GM12873 (cell line): ENCODE results near the gene S1PR2.

Source experiments
- TF ChIP-seq, protein P1 (sequence below): IDR thresholded peaks from 2 replicates; pipeline ENCODE4 v1.5.1; 2012; ENCODE audit warnings: low read depth, mild to moderate bottlenecking, moderate library complexity, low read length, control low read depth; ENCODE audit not compliant: insufficient read depth; ENCODE audit errors: missing control alignments

S1PR2 gene

DNA sequence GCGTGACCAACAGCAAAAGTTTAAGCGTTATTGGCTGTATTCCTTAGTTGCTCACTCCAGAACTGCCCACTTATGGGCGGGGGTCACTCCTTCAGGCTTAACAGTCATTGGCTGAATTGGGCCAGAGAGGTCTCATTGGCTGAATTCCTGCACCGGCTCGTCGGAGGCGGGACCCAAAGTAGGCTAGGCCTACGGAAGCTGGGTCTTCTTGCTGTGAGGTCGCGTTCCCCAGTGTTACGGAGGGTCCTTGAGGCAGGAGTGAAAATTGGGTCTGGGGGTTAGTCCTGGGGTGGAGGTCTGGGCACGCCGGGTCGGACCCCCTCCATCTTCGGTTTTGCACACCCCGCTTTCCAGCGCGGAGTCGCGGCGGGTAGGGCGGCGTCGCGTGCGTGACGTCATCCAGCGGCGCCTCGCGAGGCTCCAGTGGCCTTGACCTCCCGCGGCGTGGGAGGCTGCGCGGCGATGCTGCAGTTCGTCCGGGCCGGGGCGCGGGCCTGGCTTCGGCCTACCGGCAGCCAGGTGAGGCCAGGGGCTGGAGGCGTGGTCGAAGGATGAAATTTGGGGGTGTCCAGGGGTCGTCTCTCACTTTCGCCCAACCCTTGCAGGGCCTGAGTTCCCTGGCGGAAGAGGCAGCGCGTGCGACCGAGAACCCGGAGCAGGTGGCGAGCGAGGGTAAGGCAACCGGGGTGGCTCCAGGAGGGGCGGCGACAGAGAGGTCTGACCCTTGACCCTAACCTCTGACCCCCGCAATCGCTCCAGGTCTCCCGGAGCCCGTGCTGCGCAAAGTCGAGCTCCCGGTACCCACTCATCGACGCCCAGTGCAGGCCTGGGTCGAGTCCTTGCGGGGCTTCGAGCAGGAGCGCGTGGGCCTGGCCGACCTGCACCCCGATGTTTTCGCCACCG, 20.9 kb upstream of the S1PR2 start, which contains the start of gene MRPL4:
Gene MRPL4 (plus strand): TSS at position 423 of the 903 bp plus-strand sequence. CDS start 40 bp downstream, at position 463.
- TF ChIP-seq, protein P1, sequence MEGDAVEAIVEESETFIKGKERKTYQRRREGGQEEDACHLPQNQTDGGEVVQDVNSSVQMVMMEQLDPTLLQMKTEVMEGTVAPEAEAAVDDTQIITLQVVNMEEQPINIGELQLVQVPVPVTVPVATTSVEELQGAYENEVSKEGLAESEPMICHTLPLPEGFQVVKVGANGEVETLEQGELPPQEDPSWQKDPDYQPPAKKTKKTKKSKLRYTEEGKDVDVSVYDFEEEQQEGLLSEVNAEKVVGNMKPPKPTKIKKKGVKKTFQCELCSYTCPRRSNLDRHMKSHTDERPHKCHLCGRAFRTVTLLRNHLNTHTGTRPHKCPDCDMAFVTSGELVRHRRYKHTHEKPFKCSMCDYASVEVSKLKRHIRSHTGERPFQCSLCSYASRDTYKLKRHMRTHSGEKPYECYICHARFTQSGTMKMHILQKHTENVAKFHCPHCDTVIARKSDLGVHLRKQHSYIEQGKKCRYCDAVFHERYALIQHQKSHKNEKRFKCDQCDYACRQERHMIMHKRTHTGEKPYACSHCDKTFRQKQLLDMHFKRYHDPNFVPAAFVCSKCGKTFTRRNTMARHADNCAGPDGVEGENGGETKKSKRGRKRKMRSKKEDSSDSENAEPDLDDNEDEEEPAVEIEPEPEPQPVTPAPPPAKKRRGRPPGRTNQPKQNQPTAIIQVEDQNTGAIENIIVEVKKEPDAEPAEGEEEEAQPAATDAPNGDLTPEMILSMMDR, result no peak

DNA sequence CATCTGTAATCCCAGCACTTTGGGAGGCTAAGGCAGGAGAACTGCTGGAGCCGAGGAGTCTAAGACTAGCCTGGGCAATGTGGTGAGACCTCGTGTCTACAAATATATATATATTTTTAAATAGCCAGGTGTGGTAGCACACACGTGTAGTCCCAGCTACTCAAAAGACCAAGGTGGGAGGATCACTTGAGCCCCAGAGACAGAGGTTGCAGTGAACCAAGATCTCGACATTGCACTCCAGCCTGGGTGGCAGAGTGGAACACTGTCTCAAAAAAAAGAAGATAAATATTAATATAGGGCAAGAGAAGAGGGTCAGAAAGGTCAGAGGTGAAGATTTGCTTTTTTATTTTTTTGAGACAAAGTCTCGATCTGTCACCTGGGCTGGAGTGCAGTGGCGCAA, 15.4 kb upstream of the S1PR2 start:
- TF ChIP-seq, protein P1, result no peak

DNA sequence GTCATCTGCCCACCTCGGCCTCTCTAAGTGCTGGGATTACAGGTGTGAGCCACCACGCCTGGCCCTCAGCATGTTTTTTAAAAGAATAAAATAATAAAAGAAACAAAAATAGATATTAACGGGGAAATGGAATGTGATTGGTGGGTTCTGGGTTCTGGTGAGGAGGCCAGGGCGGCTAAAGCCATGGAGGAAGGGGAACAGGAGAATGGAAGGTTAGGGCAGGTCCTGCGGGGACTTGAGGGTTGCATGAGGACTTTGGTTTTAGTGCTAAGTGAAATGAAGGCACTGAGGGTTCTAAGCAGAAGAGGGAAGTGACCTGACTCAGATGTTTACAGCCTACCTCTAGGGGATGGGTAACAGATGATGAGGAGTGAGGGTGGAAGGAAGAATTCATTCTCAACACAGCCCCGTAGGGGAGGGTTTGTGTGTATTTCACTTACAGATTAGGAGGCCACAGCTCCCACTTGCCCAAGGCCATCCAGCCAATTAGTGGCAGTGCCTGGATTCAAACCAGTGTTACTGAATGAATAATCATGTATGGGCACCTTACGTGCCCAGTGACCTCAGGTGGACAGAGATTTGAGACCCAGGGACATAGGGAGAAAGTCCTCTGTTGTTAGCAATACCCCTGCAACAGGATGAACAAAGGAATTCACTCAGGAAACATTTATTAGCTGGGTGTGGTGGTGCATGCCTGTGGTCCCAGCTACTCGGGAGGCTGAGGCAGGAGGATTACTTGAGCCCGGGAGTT, 14.2 kb upstream of the S1PR2 start:
- TF ChIP-seq, protein P1, result peak; percentile 23

DNA sequence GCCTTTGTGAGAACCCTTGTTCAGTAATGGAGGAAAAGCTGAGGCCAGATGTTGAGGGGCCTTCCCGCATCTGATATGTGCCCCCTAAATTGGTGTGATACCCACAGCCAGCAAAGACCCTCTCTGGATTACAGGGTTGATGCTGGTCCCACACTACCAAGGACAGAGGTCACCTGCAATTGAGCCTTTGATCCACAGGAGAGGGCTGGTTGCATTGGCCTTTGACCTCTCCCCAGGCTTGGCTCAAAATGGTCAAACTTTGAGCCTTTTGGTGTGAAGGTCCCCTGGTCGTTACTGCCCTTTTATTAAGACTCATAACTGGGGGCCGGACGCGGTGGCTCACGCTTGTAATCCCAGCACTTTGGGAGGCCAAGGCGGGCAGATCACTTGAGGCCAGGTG, 12.5 kb upstream of the S1PR2 start:
- TF ChIP-seq, protein P1, result no peak

DNA sequence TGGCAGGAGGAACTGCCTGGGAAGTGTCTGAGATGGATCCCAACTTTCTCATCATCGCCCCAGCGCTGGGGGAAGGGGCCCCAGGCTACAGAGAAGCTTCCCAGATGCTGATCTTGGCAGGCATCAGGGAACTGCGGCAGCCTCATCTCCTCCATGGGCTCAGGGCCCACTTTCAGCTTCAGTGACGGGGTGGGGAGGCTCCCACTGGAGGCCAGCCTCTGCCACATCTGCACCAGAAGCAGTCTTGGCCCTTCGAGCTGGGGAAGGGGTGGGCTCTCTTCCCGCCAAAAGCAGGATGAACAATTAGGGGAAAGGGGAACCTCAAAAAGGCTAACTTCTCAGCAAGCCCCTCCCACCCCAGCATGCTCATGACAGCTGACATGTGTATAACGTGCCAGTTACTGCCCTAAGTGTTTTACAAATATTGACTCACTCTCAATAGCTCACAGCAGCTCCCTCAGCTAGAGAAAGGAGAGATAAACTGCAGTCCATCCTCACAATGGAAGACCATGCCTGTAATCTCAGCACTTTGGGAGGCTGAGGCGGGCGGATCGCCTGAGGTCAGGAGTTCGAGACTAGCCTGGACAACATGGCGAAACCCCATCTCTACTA, 7.1 kb upstream of the S1PR2 start:
- TF ChIP-seq, protein P1, result no peak

DNA sequence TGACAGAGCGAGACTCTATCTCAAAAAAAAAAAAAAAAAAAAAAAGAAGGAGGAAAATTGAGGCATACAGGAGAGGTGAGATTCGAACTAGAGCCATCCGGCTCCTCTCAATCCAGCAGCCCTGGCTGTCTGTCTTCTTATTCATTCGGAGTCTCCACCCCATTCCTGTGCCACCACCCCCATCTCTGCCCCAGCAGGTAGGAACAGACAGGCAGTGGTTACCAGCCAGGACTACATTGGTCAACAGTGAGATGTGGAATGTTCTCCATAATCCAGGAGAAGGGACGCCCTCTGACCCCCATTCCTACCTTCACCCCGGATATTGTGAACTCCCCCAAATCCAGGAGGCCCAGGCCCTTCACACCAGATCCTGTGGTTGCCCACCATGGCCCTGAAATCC, 6.6 kb upstream of the S1PR2 start:
- TF ChIP-seq, protein P1, result no peak

DNA sequence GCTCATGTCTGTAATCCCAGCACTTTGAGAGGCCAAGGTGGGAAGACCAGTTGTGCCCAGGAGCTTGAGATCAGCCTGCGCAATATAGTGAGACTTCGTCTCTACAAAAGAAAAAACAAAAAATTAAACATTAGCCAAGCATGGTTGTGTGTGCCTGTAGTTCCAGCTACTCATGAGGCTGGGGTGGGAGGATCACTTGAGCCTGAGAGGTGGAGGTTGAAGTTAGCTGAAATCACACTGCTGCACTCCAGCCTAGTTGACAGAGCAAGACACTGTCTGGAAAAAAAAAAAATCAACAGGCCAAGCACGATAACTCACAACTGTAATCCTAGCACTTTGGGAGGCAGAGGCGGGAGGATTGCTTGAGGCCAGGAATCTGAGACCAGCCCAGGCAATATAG, 3.9 kb upstream of the S1PR2 start:
- TF ChIP-seq, protein P1, result no peak
